Hematopoietic multipotent progenitor cell (in vitro differentiated cells): ENCODE data around the gene PITRM1. TPM values are rescaled to one million over a fixed set of nuclear protein-coding genes. Genes with fewer than 3 reads are reported as not detected.

Source experiments
- DNase-seq, 3 donors: peaks; one replicate each; pipeline ENCODE4 v3.0.0-alpha.2; 2011 to 2015; ENCODE audit warnings: low read depth in 2 of 3, low spot score in 2 of 3
- total RNA-seq: library from RNA; depleted of rRNA; stranded (reverse); fragments of >200 nt; gene quantifications from one replicate; pipeline ENCODE4 v1.2.3, GENCODE V29; 2012

Gene PITRM1
- total RNA-seq, 1 donor, result 63.6 TPM

GRCh38 chr10:3105166-3105565 is 67.4 kb downstream of the PITRM1 start:
- no peak for DNase-seq

- DNase-seq, result no peak
Measured at GRCh38 chr10:3104251-3104918, 68.2 kb downstream of the PITRM1 start.

GRCh38 chr10:3103646-3104045 is 68.9 kb downstream of the PITRM1 start:
- DNase-seq, result no peak

GRCh38 chr10:3102720-3103427 is 69.7 kb downstream of the PITRM1 start:
- no peak for DNase-seq

GRCh38 chr10:3100856-3101640 is 71.5 kb downstream of the PITRM1 start:
- DNase-seq, result no peak

GRCh38 chr10:3100093-3100792 is 72.3 kb downstream of the PITRM1 start:
- DNase-seq, result no peak

GRCh38 chr10:3099291-3100092 is 73.1 kb downstream of the PITRM1 start:
- DNase-seq, result no peak

- DNase-seq, result no peak
Measured at GRCh38 chr10:3098689-3099088, 73.9 kb downstream of the PITRM1 start.

GRCh38 chr10:3097160-3097559 is 75.4 kb downstream of the PITRM1 start:
- DNase-seq, result no peak

GRCh38 chr10:3096149-3096548 is 76.4 kb downstream of the PITRM1 start:
- peak in 2 of 3 donors; percentile 31 to 36 for DNase-seq

GRCh38 chr10:3095373-3096139 is 77.0 kb downstream of the PITRM1 start:
- DNase-seq, result peak in 2 of 3 donors; percentile 94 to 96

- no peak for DNase-seq
Measured at GRCh38 chr10:3094609-3095036, 78.0 kb downstream of the PITRM1 start.

- no peak for DNase-seq
Measured at GRCh38 chr10:3093996-3094395, 78.6 kb downstream of the PITRM1 start.

- no peak for DNase-seq
Measured at GRCh38 chr10:3091921-3092320, 80.7 kb downstream of the PITRM1 start.

GRCh38 chr10:3090914-3091787 is 81.4 kb downstream of the PITRM1 start:
- DNase-seq, result no peak

GRCh38 chr10:3090388-3090787 is 82.2 kb downstream of the PITRM1 start:
- no peak for DNase-seq
